Testis (tissue), 3 donors: Measurements from ENCODE around the gene TMEM141. TPM values are rescaled to one million over a fixed set of nuclear protein-coding genes. Genes with fewer than 3 reads are reported as not detected.

Source experiments
- DNase-seq: peaks from one replicate; pipeline ENCODE4 v3.0.0-alpha.2; 2019
- H3K27ac ChIP-seq, 2 donors: fragments of 200-600 bp; sonication (generic); one replicate each; pipeline ENCODE4 v1.5.1; 2019
- H3K27me3 ChIP-seq: fragments of 200-600 bp; sonication (generic); one replicate; pipeline ENCODE4 v1.5.1; 2019
- H3K36me3 ChIP-seq: fragments of 200-600 bp; sonication (generic); one replicate; pipeline ENCODE4 v1.5.1; 2017; ENCODE audit warnings: low read depth; ENCODE audit errors: missing control alignments
- H3K4me1 ChIP-seq: fragments of 200-600 bp; sonication (generic); one replicate; pipeline ENCODE4 v1.5.1; 2019
- H3K4me3 ChIP-seq, 2 donors: fragments of 200-600 bp; sonication (generic); one replicate each; pipeline ENCODE4 v1.5.1; 2017 to 2019
- H3K9me3 ChIP-seq: fragments of 200-600 bp; sonication (generic); one replicate; pipeline ENCODE4 v1.5.1; 2017
- CTCF ChIP-seq, 3 experiments: fragments of 450-650 bp in 2 of 3; fragments of 200-600 bp in 1 of 3; sonication (generic) in 1 of 3; IDR thresholded peaks; one replicate each; pipeline ENCODE4 v1.5.1; 2016 to 2019; ENCODE audit warnings: antibody characterized with exemption in 3 of 3, mild to moderate bottlenecking in 2 of 3, moderate library complexity in 1 of 3
- POLR2A ChIP-seq: fragments of 450-650 bp; IDR thresholded peaks from one replicate; pipeline ENCODE4 v1.6.1; 2017; ENCODE audit warnings: antibody characterized with exemption, mild to moderate bottlenecking, moderate library complexity
- WGBS, 2 donors: methylation state at CpG; one replicate each; pipeline ENCODE4 v1.1.5; 2018; 5-methylcytosine and 5-hydroxymethylcytosine counted together
- intact Hi-C: fragments of 100-400 bp; cut with DNase I; formaldehyde crosslinking; loops from one replicate; pipeline ENCODE4 v1.15.1; 2023; ENCODE audit warnings: low total_unique reads
- polyA plus RNA-seq: library from polyadenylated mRNA; stranded (reverse); fragments of 350-450 nt; fragmentation: Illumina TruSeq; extraction: RNeasy Lipid Tissue Mini Kit (QIAGEN cat#74804); gene quantifications from one replicate; pipeline ENCODE4 v1.2.3, GENCODE V29; 2014; ENCODE audit warnings: low read depth, low replicate concordance; ENCODE audit not compliant: insufficient read depth
- total RNA-seq, 2 donors: library from RNA; depleted of rRNA; stranded (reverse); fragments of >200 nt; gene quantifications; one replicate each; pipeline ENCODE4 v1.2.3, GENCODE V29; 2016

The TMEM141 gene
- total and polyA plus RNA-seq, 3 donors from 2014 or later: 80.4 to 127 (median 108) TPM

- Histone ChIP-seq H3K27me3 (no peaks in the 10 kb centered on the region), H3K27ac (no peak overlapping the region), H3K36me3 (no peaks in the 10 kb centered on the region), H3K4me1 (peaks cover 31% of the 10 kb centered on the region), H3K9me3 (no peaks in the 10 kb centered on the region), H3K4me3 (no peak overlapping the region)
- intact Hi-C loops: no loop called here
- TF ChIP-seq POLR2A (no peak), CTCF (IDR thresholded peaks at IDR 0.05) (no peak)
- WGBS, 2 donors: 89 to 95% methylated on average over 21 of the region's 22 CpGs
- DNase-seq: no peak
These were observed 43.7 kb upstream of the TMEM141 start for GRCh38 chr9:136747161-136748060.

GRCh38 chr9:136748201-136748600 lies 42.9 kb upstream of the TMEM141 start, which contains the start of gene LCN6:
Gene LCN6, minus strand, starts transcription at chr9:136748525. Its CDS starts 42 bp downstream, at chr9:136748483.
- Histone ChIP-seq H3K36me3 (no peaks in the 10 kb centered on the region), H3K9me3 (no peaks in the 10 kb centered on the region), H3K4me3 (no peak within 1 kb of the TSS), H3K27me3 (no peaks in the 10 kb centered on the region), H3K27ac (peak within 1 kb of the TSS; percentile 53 to 56), H3K4me1 (peaks cover 28% of the 10 kb centered on the region)
- TF ChIP-seq CTCF (IDR thresholded peaks at IDR 0.05): no peak
- no peak for TF ChIP-seq POLR2A
- intact Hi-C loops: no loop called here
- WGBS, 2 donors: 69% methylated on average over 8 of the region's 8 CpGs; no CpG with 5 or more reads in 1 of the 2 donors
- DNase-seq: no peak

- Histone ChIP-seq H3K27me3 (no peaks in the 10 kb centered on the region), H3K4me1 (peaks cover 28% of the 10 kb centered on the region), H3K36me3 (no peaks in the 10 kb centered on the region), H3K4me3 (no peak overlapping the region), H3K9me3 (no peaks in the 10 kb centered on the region), H3K27ac (peak overlapping the region; percentile 53 to 56)
- TF ChIP-seq POLR2A: no peak
- no peak for TF ChIP-seq CTCF (IDR thresholded peaks at IDR 0.05)
- intact Hi-C loops: no loop called here
- DNase-seq: peak; percentile 79
- WGBS, 2 donors: 25 to 35% methylated on average over 18 to 21 of the region's 21 CpGs
These were observed 42.2 kb upstream of the TMEM141 start for GRCh38 chr9:136748666-136749611.

- peak overlapping the region in 1 of 2 donors; percentile 53 for H3K27ac ChIP-seq
- TF ChIP-seq POLR2A (no peak), CTCF (IDR thresholded peaks at IDR 0.05) (no peak)
- H3K4me1 ChIP-seq: peaks cover 28% of the 10 kb centered on the region
- no peak for DNase-seq
- H3K36me3 ChIP-seq: no peaks in the 10 kb centered on the region
- WGBS, 2 donors: 77 to 81% methylated on average over 2 of the region's 2 CpGs
- H3K27me3 ChIP-seq: no peaks in the 10 kb centered on the region
- no peaks in the 10 kb centered on the region for H3K9me3 ChIP-seq
- no peak overlapping the region for H3K4me3 ChIP-seq
- intact Hi-C loops: no loop called here
These were observed 40.6 kb upstream of the TMEM141 start for GRCh38 chr9:136750526-136750925.
